PC-3 (cell line): ENCODE data around the gene PBX4.

Source experiments
- EZH2phosphoT487 ChIP-seq: fragments of 300-600 bp; sonication (generic); IDR thresholded peaks from 2 replicates; pipeline ENCODE4 v1.6.1; 2018; ENCODE audit warnings: mild to moderate bottlenecking, antibody characterized with exemption, low read length, borderline replicate concordance
- TF ChIP-seq, protein P1 (sequence below): fragments of 300-600 bp; sonication (generic); conservative IDR thresholded peaks from 2 replicates; pipeline ENCODE4 v1.5.1; 2017; ENCODE audit warnings: antibody characterized with exemption, low read depth, mild to moderate bottlenecking, low read length

DNA sequence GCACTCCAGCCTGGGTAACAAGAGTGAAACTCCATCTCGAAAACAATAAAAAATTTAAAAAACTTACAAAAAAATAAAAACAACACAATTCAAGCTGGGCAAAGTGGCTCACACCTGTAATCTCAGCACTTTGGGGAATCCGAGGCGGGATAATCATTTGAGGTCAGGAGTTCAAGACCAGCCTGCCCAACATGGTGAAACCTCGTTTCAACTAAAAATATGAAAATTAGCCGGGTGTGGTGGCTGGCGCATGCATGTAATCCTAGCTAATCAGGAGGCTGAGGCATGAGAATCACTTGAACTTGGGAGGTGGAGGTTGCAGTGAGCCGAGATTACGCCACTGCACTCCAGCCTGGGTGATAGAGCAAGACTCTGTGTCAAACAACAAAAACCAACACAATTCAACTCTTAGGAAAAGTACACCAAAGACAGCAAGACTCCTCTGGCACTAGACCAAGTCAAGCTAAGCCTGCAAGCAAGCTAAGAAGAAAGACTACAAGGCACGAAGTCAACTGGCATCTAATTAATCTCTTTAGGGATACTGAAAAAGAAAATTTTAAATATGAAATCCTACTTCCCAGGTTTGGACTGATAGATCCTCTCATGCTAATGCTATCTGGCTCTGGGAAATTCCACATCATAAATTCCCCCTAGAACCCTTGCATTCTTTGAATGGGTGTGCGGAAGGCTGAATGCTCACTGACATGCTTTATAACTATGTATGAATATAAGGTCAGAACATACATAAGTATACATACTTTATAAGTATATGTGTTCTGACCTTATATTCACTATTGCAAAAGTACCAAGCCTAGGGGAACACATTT lies 7.9 kb downstream of the PBX4 start:
- no peak for TF ChIP-seq EZH2phosphoT487
- TF ChIP-seq, protein P1, sequence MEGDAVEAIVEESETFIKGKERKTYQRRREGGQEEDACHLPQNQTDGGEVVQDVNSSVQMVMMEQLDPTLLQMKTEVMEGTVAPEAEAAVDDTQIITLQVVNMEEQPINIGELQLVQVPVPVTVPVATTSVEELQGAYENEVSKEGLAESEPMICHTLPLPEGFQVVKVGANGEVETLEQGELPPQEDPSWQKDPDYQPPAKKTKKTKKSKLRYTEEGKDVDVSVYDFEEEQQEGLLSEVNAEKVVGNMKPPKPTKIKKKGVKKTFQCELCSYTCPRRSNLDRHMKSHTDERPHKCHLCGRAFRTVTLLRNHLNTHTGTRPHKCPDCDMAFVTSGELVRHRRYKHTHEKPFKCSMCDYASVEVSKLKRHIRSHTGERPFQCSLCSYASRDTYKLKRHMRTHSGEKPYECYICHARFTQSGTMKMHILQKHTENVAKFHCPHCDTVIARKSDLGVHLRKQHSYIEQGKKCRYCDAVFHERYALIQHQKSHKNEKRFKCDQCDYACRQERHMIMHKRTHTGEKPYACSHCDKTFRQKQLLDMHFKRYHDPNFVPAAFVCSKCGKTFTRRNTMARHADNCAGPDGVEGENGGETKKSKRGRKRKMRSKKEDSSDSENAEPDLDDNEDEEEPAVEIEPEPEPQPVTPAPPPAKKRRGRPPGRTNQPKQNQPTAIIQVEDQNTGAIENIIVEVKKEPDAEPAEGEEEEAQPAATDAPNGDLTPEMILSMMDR: no peak
